Jurkat, Clone E6-1 (cell line): Measurements from ENCODE around the gene MYL5. TPM values are rescaled to one million over a fixed set of nuclear protein-coding genes. Genes with fewer than 3 reads are reported as not detected.

ENCODE experiments used
- DNase-seq: peaks from one replicate; pipeline ENCODE4 v3.0.0-alpha.2; 2011; ENCODE audit warnings: low read depth, low spot score
- H3K4me3 ChIP-seq: 2 replicates; pipeline ENCODE4 v1.5.1; 2011; ENCODE audit warnings: mild to moderate bottlenecking, low read length, control low read depth, moderate library complexity
- polyA plus RNA-seq: library from polyadenylated mRNA; unstranded; fragments of >200 nt; gene quantifications from one replicate; pipeline ENCODE4 v1.2.1, GENCODE V29; 2012; ENCODE audit warnings: missing spikeins; ENCODE audit not compliant: insufficient read length, insufficient read depth

Gene MYL5, protein sequence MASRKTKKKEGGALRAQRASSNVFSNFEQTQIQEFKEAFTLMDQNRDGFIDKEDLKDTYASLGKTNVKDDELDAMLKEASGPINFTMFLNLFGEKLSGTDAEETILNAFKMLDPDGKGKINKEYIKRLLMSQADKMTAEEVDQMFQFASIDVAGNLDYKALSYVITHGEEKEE
- polyA plus RNA-seq = 7.8 TPM

DNA sequence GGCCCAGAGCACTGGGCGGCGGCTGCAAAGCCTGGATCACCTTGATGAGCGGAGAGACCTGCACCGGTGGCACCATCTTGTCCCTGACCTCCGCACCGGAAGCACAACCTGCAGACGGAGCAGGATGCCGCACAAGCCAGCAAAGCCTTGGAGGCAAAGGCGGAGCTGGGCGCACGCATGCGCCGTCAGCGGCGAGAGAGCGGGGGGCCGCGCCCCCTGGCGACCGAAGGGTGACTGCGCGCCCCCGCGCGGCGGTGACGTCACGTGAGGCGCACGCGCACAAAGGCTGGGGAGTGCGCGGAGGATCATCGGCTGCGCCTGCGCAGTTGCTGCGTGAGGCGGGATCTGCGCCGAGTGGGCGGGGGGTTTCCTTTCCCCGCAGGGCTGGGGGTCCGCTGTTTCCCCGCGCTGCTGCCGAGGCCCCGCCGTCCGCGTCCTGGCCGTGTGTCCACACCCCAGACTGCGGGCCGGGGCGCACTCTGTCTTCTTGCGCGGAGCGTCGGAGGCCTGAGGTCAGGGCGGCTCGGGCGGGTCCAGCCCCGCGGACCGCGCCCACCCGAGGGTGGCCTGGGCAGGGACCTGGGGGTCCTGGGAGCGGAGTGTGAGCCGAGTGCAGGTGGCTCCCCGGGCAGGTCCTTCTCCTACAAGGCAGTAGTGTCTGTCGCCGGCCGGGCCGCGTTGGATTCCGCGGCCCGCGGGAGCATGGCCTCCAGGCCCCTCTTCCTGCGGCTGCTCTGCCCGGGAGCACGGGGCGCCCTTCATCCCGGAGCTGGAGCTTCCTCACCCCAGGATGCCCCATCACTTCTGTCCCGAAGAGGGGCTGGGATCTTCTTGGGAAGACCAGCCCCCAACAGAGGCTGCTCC lies at the start of gene MYL5, which contains the start of gene ATP5ME:
MYL5 (plus strand) TSS at position 371 of the 864 bp plus-strand sequence. CDS start 3,485 bp downstream, outside the sequence.
ATP5ME (minus strand) TSS at position 105 of the 864 bp plus-strand sequence; CDS start at position 76, 29 bp downstream.
- DNase-seq = peak; percentile 94
- H3K4me3 ChIP-seq = peak within 1 kb of the TSS; percentile 83

GRCh38 chr4:624705-625590 lies 49.4 kb upstream of the MYL5 start, which contains the start of gene PDE6B:
PDE6B (plus strand) TSS chr4:625573; CDS start chr4:625627, 54 bp downstream.
- H3K4me3 ChIP-seq = no peak within 1 kb of the TSS
- no peak for DNase-seq

GRCh38 chr4:625631-626161 lies 48.6 kb upstream of the MYL5 start:
- no peak overlapping the region for H3K4me3 ChIP-seq
- no peak for DNase-seq

DNA sequence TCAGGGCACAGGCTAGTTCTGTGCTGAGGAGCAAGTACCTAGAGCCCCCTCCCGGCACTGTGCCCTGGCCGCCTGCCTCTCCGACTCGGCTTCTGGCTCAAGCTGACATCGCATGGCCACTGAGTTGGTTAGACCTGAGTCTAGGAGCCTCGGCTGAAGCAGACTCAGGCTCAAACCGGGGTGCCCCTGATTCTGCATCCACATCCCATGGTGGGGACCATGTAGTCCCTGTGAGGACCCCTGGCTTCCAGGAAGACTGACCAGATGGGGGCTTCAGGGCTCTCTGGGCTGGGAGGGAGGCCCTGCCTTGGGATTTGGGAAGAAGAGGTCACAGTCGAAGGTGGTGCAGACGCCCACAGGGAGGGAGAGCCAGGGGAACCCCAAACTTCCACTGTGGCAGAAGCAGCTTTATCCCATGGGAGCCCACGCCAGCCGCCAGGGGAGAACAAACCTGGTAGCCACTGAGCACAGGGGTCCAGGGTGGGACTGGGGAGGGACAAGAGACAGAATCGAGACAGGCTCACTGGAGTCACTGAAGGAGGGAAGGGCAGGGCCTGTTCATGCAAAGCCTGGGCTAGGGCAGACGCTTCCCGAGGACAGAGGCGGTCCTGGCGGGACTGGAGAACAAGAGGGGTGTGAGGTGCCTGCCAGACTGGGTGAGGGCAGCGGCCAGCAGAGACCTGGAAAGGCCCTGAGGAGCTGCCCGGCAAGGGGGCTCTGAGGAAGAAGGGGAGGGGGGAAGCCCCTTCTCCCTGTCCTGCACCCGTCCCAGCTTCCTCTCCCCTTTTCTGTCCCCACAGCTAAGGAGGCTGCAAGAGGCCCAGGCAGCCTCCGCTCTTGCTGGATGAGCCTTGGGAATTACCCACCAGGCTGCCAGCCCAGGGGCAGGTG lies 47.9 kb upstream of the MYL5 start:
- no peak for DNase-seq
- no peak overlapping the region for H3K4me3 ChIP-seq

- no peak for DNase-seq
- H3K4me3 ChIP-seq = no peak overlapping the region
Observed at GRCh38 chr4:627347-628125, 46.8 kb upstream of the MYL5 start.

- no peak for DNase-seq
- H3K4me3 ChIP-seq = no peak overlapping the region
Observed at GRCh38 chr4:628311-628741, 46.0 kb upstream of the MYL5 start.

DNA sequence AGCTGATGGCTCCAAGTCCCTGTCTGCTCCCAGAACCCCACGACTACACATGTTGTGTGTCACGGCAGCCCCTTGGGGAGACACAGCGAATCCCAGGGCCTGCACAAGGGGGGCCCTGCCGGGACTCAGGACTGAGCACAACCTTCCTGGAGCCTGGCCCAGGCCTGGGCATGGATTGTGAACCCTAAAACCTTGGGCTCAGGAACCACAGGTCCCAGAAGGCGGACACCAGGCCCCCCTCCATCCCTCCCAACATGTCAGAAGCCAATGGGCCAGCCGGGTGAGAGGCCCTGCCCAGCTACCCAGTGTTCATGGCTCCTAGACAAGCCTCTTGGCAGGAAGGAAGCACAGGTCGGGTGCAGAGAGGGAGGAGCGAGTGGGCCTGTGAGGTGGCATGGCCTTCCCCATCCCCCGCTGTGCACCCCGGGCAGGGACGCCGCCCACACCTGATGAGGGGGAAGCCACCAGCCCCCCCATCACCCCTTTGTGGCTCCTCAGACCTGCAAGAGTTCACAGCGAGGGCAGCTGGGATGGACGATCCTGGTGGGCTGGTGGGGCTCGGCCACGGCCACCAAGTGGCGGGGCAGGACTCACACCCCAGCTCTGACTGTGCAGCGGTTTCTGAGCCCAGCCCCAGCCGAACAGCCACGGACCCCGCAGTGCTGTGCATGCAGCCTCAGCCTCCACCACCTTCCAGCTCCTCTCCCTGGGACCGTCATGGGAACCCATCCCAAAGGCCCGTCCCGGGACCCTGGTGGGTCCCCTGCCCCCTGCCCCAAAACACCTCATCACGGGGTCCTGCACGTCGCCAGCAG lies 45.3 kb upstream of the MYL5 start:
- no peak for DNase-seq
- no peak overlapping the region for H3K4me3 ChIP-seq

DNA sequence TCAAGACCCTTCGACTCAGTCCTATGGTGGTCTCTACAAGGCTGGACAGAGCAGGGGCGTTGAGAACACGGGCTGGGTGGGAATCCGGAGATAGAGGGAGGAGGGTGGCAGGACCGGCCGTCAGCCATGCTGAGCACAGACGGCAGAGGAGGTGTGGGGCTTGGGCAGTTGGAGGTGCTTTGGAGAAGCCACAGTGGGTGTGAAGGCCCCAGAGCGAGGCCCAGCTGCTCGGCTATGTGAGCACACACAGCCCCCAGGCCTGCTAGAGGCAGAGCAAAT lies 44.8 kb upstream of the MYL5 start:
- DNase-seq = no peak
- H3K4me3 ChIP-seq = no peak overlapping the region

GRCh38 chr4:629915-630641 lies 44.3 kb upstream of the MYL5 start:
- DNase-seq = no peak
- H3K4me3 ChIP-seq = no peak overlapping the region

DNA sequence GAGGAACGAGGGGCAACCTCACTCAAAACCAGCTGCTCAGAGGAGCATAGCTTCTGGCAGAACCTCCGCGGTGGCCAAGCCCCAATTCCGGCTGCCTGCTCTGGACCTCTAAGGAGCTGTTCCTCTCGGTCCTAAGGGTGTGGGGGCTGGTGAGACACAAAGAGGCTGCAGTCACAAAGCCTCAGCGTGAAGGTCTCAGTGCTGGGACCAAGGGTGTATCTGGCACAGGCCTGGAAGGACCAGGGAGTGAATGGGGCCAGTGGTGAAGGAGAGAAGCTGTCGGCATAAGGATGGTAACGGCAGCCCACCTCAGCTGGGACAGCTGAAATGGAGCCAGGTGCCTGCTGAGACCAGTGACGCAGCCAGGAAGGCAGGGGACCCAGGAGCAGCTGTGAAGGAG lies 43.7 kb upstream of the MYL5 start:
- H3K4me3 ChIP-seq = no peak overlapping the region
- DNase-seq = no peak

DNA sequence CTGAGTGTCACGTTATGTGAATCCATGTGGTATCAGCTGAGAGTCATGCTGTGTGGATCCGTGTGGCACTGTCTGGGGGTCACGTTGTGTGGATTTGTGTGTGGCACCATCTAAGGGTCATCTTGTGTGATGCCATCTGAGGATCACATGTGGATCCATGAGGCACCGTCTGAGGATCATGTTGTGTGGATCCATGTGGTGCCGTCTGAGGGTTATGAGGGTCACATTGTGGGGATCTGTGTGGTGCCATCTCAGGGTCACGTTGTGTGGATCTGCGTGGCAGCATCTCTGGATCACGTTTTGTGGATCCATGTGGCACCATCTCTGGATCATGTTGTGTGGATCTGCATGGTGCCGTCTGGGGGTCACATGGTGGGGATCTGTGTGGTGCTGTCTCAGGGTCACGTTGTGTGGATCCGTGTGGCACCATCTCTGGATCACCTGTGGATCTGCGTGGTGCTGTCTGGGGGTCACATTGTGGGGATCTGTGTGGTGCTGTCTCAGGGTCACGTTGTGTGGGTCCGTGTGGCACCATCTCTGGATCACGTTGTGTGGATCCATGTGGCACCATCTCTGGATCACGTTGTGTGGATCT lies 42.0 kb upstream of the MYL5 start:
- H3K4me3 ChIP-seq = no peak overlapping the region
- no peak for DNase-seq

DNA sequence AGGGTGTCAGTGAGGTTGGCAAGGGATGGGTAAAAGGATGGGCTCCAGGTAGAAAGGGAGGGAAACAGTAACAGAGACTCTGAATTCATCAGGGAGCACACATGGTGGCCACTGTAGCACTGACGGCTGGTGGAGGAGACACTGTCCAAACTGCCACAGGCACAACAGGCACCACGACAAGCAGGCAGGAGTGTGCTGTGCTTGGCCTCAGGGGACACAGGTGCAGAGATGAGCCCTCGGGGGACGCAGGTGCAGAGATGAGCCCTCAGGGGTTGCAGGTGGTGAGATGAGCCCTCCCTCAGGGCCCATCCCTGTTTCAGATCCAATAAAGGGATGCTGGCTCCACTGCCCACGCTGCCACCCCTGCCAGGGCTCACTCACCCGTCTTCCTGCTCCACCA lies 41.4 kb upstream of the MYL5 start:
- DNase-seq = no peak
- H3K4me3 ChIP-seq = no peak overlapping the region

GRCh38 chr4:633406-633805 lies 40.9 kb upstream of the MYL5 start:
- no peak for DNase-seq

GRCh38 chr4:633976-634598 lies 40.3 kb upstream of the MYL5 start:
- no peak overlapping the region for H3K4me3 ChIP-seq
- no peak for DNase-seq

More at GRCh38 chr4:633406-633805, 40.9 kb upstream of the MYL5 start:
- H3K4me3 ChIP-seq = no peak overlapping the region

GRCh38 chr4:634599-634985 lies 39.8 kb upstream of the MYL5 start:
- no peak for DNase-seq
- no peak overlapping the region for H3K4me3 ChIP-seq
